Measurements from ENCODE around the gene EMC6. TPM values are rescaled to one million over a fixed set of nuclear protein-coding genes. Genes with fewer than 3 reads are reported as not detected.

Gene EMC6
- total RNA-seq, 1 experiment from 2014 or later, result 72.2 TPM

DNA sequence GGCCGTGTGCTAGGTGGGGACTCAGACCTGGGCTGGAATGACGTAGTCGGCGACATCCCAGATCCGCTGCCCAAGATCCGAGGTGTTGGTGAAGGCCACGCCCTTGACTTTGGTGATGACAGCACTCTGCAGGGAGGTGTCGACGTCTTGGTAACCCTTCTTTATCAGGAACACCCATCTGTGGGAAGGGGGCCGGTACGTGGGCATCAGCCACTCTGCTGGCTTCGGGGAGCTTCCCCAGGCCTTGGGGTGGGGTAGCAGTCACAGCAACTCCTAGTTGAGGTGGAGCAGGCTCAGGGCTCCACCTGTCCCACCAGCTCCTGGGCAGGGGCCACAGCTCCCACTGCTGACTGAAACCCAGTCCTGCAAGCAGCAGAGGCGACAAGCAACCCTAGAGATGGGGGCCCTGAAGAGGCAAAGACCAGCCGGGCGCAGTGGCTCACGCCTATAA, 23.0 kb downstream of the EMC6 start:
- no CpG with 5 or more reads among the region's 16 CpGs for WGBS (ENCODE audit: extremely low coverage, insufficient read length, low lambda C conversion rate)
- Histone ChIP-seq H4K20me1 (ENCODE audit: control insufficient read depth, insufficient read depth, insufficient read length) (peaks cover 3% of the 10 kb centered on the region), H3K4me1 (ENCODE audit: insufficient read depth, low read length) (no peaks in the 10 kb centered on the region), H4K5ac (ENCODE audit: insufficient read length, low read depth, low read length) (no peak overlapping the region), H3K4ac (ENCODE audit: low read depth, low read length) (no peak overlapping the region), H3K9me3 (ENCODE audit: control insufficient read depth, low read depth, low read length) (no peaks in the 10 kb centered on the region), H3K4me2 (ENCODE audit: insufficient read depth, insufficient read length, low read length) (no peak overlapping the region), H3K14ac (ENCODE audit: insufficient read depth, low read length) (no peak overlapping the region), H3K79me2 (ENCODE audit: insufficient read depth, low read length) (no peaks in the 10 kb centered on the region), H4K91ac (ENCODE audit: insufficient read length, low read depth, low read length) (no peak overlapping the region), H2BK15ac (ENCODE audit: low read depth, low read length) (no peak overlapping the region), H2BK12ac (ENCODE audit: insufficient read length, low read depth, low read length) (no peak overlapping the region), H3K23ac (ENCODE audit: insufficient read length, low read depth, low read length) (no peak overlapping the region), H3K79me1 (ENCODE audit: insufficient read depth, low read depth, low read length, poor library complexity, severe bottlenecking) (no peaks in the 10 kb centered on the region), H2BK5ac (ENCODE audit: insufficient read length, low read length) (no peak overlapping the region), H4K8ac (replicated peaks; ENCODE audit: insufficient read length, low read depth, low read length) (no peak overlapping the region), H3K27me3 (ENCODE audit: insufficient read depth, low read length) (no peaks in the 10 kb centered on the region), H2BK120ac (ENCODE audit: low read depth, low read length, poor library complexity, severe bottlenecking) (no peak overlapping the region), H3K56ac (ENCODE audit: insufficient read length, low read depth, low read length) (no peak overlapping the region), H3T11ph (ENCODE audit: low read length) (no peak overlapping the region), H3K9ac (ENCODE audit: extremely low read depth, insufficient read length, low read length) (no peak overlapping the region), H3K18ac (ENCODE audit: insufficient read length, low read depth, low read length) (no peak overlapping the region), H3K23me2 (ENCODE audit: insufficient read length, low read depth, low read length, poor library complexity, severe bottlenecking) (peaks cover 4% of the 10 kb centered on the region), H2AK5ac (ENCODE audit: insufficient read length, low read length) (no peak overlapping the region), H2AFZ (ENCODE audit: low read length) (no peak overlapping the region), H2BK20ac (ENCODE audit: low read depth, low read length, poor library complexity, severe bottlenecking) (no peak overlapping the region), H3K27ac (ENCODE audit: insufficient read length, low read depth, low read length) (no peak overlapping the region)
- Mint-ChIP-seq H3K27me3 (ENCODE audit: low read depth) (peaks cover 25% of the 10 kb centered on the region), H3K27ac (no peak overlapping the region), H3K9me3 (no peaks in the 10 kb centered on the region; a peak in 2 of 5 replicates), H3K4me3 (no peak overlapping the region), H3K4me1 (peaks cover 5 to 21% of the 10 kb centered on the region in 2 experiments), H3K36me3 (ENCODE audit: insufficient read depth in 1 of 3, low read depth in 3 of 3) (peaks cover 0 to 4% (median 0%) of the 10 kb centered on the region in 3 experiments; a peak in 1 of 7 replicates)
- peak; percentile 86 for DNase-seq
- TF ChIP-seq, protein P1, sequence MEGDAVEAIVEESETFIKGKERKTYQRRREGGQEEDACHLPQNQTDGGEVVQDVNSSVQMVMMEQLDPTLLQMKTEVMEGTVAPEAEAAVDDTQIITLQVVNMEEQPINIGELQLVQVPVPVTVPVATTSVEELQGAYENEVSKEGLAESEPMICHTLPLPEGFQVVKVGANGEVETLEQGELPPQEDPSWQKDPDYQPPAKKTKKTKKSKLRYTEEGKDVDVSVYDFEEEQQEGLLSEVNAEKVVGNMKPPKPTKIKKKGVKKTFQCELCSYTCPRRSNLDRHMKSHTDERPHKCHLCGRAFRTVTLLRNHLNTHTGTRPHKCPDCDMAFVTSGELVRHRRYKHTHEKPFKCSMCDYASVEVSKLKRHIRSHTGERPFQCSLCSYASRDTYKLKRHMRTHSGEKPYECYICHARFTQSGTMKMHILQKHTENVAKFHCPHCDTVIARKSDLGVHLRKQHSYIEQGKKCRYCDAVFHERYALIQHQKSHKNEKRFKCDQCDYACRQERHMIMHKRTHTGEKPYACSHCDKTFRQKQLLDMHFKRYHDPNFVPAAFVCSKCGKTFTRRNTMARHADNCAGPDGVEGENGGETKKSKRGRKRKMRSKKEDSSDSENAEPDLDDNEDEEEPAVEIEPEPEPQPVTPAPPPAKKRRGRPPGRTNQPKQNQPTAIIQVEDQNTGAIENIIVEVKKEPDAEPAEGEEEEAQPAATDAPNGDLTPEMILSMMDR (conservative IDR thresholded peaks at IDR 0.05), result peak; percentile 32; the same call in 2 of the 3 replicates
